Activated naive CD8-positive, alpha-beta T cell treated with anti-CD3 and anti-CD28 coated beads, Interleukin-2, amount 50 U/mL, for 24 hours (primary cell): Measurements from ENCODE around the gene XRCC3.
A peak's percentile ranks its signal among the peaks of the same experiment; 100 is the strongest.
"Not testable (repeated sequence)": the region's sequence is repeated elsewhere in the genome, so short reads cannot be mapped to it uniquely, and the experiment has no call there.

Experiments
- ATAC-seq: fragments of 150-1000 bp; cut with Tn5 transposase; one replicate; pipeline ENCODE4 v1.10.0; 2021
- DNase-seq: peaks from one replicate; pipeline ENCODE4 v3.0.0; 2021
- H3K27ac Mint-ChIP-seq: one replicate; pipeline ENCODE4 v1.8.0; 2021; ENCODE audit warnings: mild to moderate bottlenecking, mixed read lengths
- H3K27me3 Mint-ChIP-seq: one replicate; pipeline ENCODE4 v1.8.0; 2021; ENCODE audit warnings: mixed read lengths
- H3K36me3 Mint-ChIP-seq: one replicate; pipeline ENCODE4 v1.8.0; 2021; ENCODE audit warnings: low read depth, mixed read lengths
- H3K4me1 Mint-ChIP-seq: one replicate; pipeline ENCODE4 v1.8.0; 2021; ENCODE audit warnings: mixed read lengths
- H3K4me3 Mint-ChIP-seq: one replicate; pipeline ENCODE4 v1.8.0; 2021; ENCODE audit warnings: mild to moderate bottlenecking, moderate library complexity, mixed read lengths
- H3K9me3 Mint-ChIP-seq: one replicate; pipeline ENCODE4 v1.8.0; 2021; ENCODE audit warnings: mixed read lengths

XRCC3 gene

GRCh38 chr14:103699901-103700752, 15.1 kb downstream of the XRCC3 start:
- no peak for ATAC-seq
- Mint-ChIP-seq H3K4me3 (no peak overlapping the region), H3K36me3 (peaks cover 16% of the 10 kb centered on the region), H3K4me1 (peaks cover 4% of the 10 kb centered on the region), H3K27me3 (no peaks in the 10 kb centered on the region), H3K27ac (peak overlapping the region; percentile 67), H3K9me3 (no peaks in the 10 kb centered on the region)
- no peak for DNase-seq

GRCh38 chr14:103699261-103699661, 16.0 kb downstream of the XRCC3 start:
- Mint-ChIP-seq H3K9me3 (no peaks in the 10 kb centered on the region), H3K4me3 (no peak overlapping the region), H3K4me1 (peaks cover 3% of the 10 kb centered on the region), H3K27ac (peak overlapping the region; percentile 67), H3K36me3 (peaks cover 15% of the 10 kb centered on the region), H3K27me3 (no peaks in the 10 kb centered on the region)
- no peak for DNase-seq
- no peak for ATAC-seq

- H3K27ac Mint-ChIP-seq: no peak overlapping the region
- no peak overlapping the region for H3K4me3 Mint-ChIP-seq
- no peak for DNase-seq
- no peaks in the 10 kb centered on the region for H3K27me3 Mint-ChIP-seq
- H3K36me3 Mint-ChIP-seq: peaks cover 14% of the 10 kb centered on the region
- no peak for ATAC-seq
- H3K9me3 Mint-ChIP-seq: no peaks in the 10 kb centered on the region
- H3K4me1 Mint-ChIP-seq: peaks cover 3% of the 10 kb centered on the region
Measured at GRCh38 chr14:103698380-103699260, 16.6 kb downstream of the XRCC3 start.

- H3K36me3 Mint-ChIP-seq: peaks cover 10% of the 10 kb centered on the region
- no peak for ATAC-seq
Measured at GRCh38 chr14:103697603-103698379, 17.5 kb downstream of the XRCC3 start.

GRCh38 chr14:103697206-103697602, 18.0 kb downstream of the XRCC3 start:
- no peak overlapping the region for H3K27ac Mint-ChIP-seq

More at GRCh38 chr14:103697603-103698379, 17.5 kb downstream of the XRCC3 start:
- no peaks in the 10 kb centered on the region for H3K27me3 Mint-ChIP-seq
- H3K9me3 Mint-ChIP-seq: no peaks in the 10 kb centered on the region
- peaks cover 3% of the 10 kb centered on the region for H3K4me1 Mint-ChIP-seq
- DNase-seq: no peak
- H3K4me3 Mint-ChIP-seq: no peak overlapping the region
- no peak overlapping the region for H3K27ac Mint-ChIP-seq

GRCh38 chr14:103696466-103697071, 18.7 kb downstream of the XRCC3 start:
- H3K4me3 Mint-ChIP-seq: no peak overlapping the region
- peaks cover 7% of the 10 kb centered on the region for H3K36me3 Mint-ChIP-seq
- no peak for ATAC-seq
- H3K4me1 Mint-ChIP-seq: peaks cover 3% of the 10 kb centered on the region
- no peak for DNase-seq
- H3K9me3 Mint-ChIP-seq: no peaks in the 10 kb centered on the region
- no peaks in the 10 kb centered on the region for H3K27me3 Mint-ChIP-seq
- no peak overlapping the region for H3K27ac Mint-ChIP-seq

More at GRCh38 chr14:103697206-103697602, 18.0 kb downstream of the XRCC3 start:
- peaks cover 7% of the 10 kb centered on the region for H3K36me3 Mint-ChIP-seq
- no peaks in the 10 kb centered on the region for H3K27me3 Mint-ChIP-seq
- H3K4me3 Mint-ChIP-seq: no peak overlapping the region
- H3K4me1 Mint-ChIP-seq: peaks cover 3% of the 10 kb centered on the region
- DNase-seq (no peak), ATAC-seq (no peak)
- no peaks in the 10 kb centered on the region for H3K9me3 Mint-ChIP-seq

GRCh38 chr14:103696070-103696402, 19.2 kb downstream of the XRCC3 start:
- ATAC-seq (no peak), DNase-seq (no peak)
- H3K36me3 Mint-ChIP-seq: peaks cover 7% of the 10 kb centered on the region
- H3K4me3 Mint-ChIP-seq: no peak overlapping the region
- no peaks in the 10 kb centered on the region for H3K9me3 Mint-ChIP-seq
- no peak overlapping the region for H3K27ac Mint-ChIP-seq
- peaks cover 3% of the 10 kb centered on the region for H3K4me1 Mint-ChIP-seq
- H3K27me3 Mint-ChIP-seq: no peaks in the 10 kb centered on the region

- H3K9me3 Mint-ChIP-seq: no peaks in the 10 kb centered on the region
- ATAC-seq: no peak
- DNase-seq: no peak
- no peak overlapping the region for H3K4me3 Mint-ChIP-seq
- no peaks in the 10 kb centered on the region for H3K27me3 Mint-ChIP-seq
- H3K36me3 Mint-ChIP-seq: peaks cover 7% of the 10 kb centered on the region
- peaks cover 5% of the 10 kb centered on the region for H3K4me1 Mint-ChIP-seq
- H3K27ac Mint-ChIP-seq: no peak overlapping the region
Measured at GRCh38 chr14:103695296-103696069, 19.8 kb downstream of the XRCC3 start.

GRCh38 chr14:103694572-103695026, 20.7 kb downstream of the XRCC3 start:
- no peak overlapping the region for H3K27ac Mint-ChIP-seq
- H3K27me3 Mint-ChIP-seq: no peaks in the 10 kb centered on the region
- no peak overlapping the region for H3K4me3 Mint-ChIP-seq
- H3K9me3 Mint-ChIP-seq: no peaks in the 10 kb centered on the region
- ATAC-seq: no peak
- H3K36me3 Mint-ChIP-seq: peaks cover 8% of the 10 kb centered on the region
- H3K4me1 Mint-ChIP-seq: peaks cover 8% of the 10 kb centered on the region
- no peak for DNase-seq

GRCh38 chr14:103693515-103693914, 21.7 kb downstream of the XRCC3 start:
- peaks cover 10% of the 10 kb centered on the region for H3K4me1 Mint-ChIP-seq
- peaks cover 8% of the 10 kb centered on the region for H3K36me3 Mint-ChIP-seq
- no peak overlapping the region for H3K27ac Mint-ChIP-seq
- DNase-seq: no peak
- no peaks in the 10 kb centered on the region for H3K27me3 Mint-ChIP-seq
- no peak for ATAC-seq
- no peak overlapping the region for H3K4me3 Mint-ChIP-seq
- no peaks in the 10 kb centered on the region for H3K9me3 Mint-ChIP-seq

GRCh38 chr14:103692871-103693270, 22.4 kb downstream of the XRCC3 start:
- Mint-ChIP-seq H3K4me3 (no peak overlapping the region), H3K27ac (no peak overlapping the region), H3K36me3 (peaks cover 14% of the 10 kb centered on the region), H3K9me3 (no peaks in the 10 kb centered on the region), H3K27me3 (no peaks in the 10 kb centered on the region), H3K4me1 (peaks cover 10% of the 10 kb centered on the region)
- ATAC-seq (no peak), DNase-seq (no peak)

GRCh38 chr14:103692159-103692558, 23.1 kb downstream of the XRCC3 start:
- Mint-ChIP-seq H3K4me3 (no peak overlapping the region), H3K4me1 (peaks cover 10% of the 10 kb centered on the region), H3K9me3 (no peaks in the 10 kb centered on the region), H3K27ac (no peak overlapping the region), H3K36me3 (peaks cover 15% of the 10 kb centered on the region), H3K27me3 (no peaks in the 10 kb centered on the region)
- DNase-seq (no peak), ATAC-seq (no peak)

GRCh38 chr14:103691655-103692054, 23.6 kb downstream of the XRCC3 start:
- H3K36me3 Mint-ChIP-seq: peaks cover 15% of the 10 kb centered on the region
- not testable (repeated sequence) for H3K9me3 Mint-ChIP-seq, H3K27me3 Mint-ChIP-seq, ATAC-seq, DNase-seq, H3K4me1 Mint-ChIP-seq, H3K27ac Mint-ChIP-seq, H3K4me3 Mint-ChIP-seq
